ENCODE results near the gene GTF3C2. TPM values are rescaled to one million over a fixed set of nuclear protein-coding genes. Genes with fewer than 3 reads are reported as not detected.

Gene GTF3C2
- polyA plus RNA-seq, 2 of the 4 experiments (the other 2 are of a cell fraction) = 75.4 to 101 TPM

DNA sequence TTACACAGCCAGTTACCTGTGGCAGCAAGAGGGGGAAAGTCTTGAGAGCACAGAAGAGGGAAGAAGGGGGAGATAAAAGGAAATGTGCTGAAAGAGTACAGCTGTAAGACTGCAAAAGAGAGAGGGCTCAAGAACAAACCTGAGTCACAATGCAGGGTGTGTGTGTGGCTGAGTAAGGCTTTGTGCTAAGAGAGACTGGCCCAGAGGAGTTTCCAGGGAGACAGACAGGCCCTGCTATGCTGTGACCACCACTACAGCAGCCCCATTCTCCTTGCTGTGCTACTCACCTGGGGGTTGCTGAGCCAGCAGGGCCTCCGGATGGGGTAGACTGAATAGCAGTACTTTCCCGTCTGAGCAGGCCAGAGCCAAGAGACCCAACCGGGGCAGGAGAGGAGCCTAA, 21.3 kb downstream of the GTF3C2 start:
- no peak for TF ChIP-seq POLR2A (IDR thresholded peaks at IDR 0.05; ENCODE audit: low read length)
- TF ChIP-seq, protein P1, sequence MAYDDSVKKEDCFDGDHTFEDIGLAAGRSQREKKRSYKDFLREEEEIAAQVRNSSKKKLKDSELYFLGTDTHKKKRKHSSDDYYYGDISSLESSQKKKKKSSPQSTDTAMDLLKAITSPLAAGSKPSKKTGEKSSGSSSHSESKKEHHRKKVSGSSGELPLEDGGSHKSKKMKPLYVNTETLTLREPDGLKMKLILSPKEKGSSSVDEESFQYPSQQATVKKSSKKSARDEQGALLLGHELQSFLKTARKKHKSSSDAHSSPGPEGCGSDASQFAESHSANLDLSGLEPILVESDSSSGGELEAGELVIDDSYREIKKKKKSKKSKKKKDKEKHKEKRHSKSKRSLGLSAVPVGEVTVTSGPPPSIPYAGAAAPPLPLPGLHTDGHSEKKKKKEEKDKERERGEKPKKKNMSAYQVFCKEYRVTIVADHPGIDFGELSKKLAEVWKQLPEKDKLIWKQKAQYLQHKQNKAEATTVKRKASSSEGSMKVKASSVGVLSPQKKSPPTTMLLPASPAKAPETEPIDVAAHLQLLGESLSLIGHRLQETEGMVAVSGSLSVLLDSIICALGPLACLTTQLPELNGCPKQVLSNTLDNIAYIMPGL (CRISPR knock-in tag; IDR thresholded peaks at IDR 0.05; ENCODE audit: borderline replicate concordance) = no peak
- TF ChIP-seq JUN (IDR thresholded peaks at IDR 0.05) = no peak
- no peak for TF ChIP-seq POLR2AphosphoS2 (conservative IDR thresholded peaks at IDR 0.05; ENCODE audit: low read length)
- TF ChIP-seq JUNB (IDR thresholded peaks at IDR 0.05) = no peak
- no peak for TF ChIP-seq ZC3H11A (IDR thresholded peaks at IDR 0.05)
- TF ChIP-seq RAD21 (conservative IDR thresholded peaks at IDR 0.05 in 1 of 2, IDR thresholded peaks at IDR 0.05 in 1 of 2) = no peak
- TF ChIP-seq, protein P2, sequence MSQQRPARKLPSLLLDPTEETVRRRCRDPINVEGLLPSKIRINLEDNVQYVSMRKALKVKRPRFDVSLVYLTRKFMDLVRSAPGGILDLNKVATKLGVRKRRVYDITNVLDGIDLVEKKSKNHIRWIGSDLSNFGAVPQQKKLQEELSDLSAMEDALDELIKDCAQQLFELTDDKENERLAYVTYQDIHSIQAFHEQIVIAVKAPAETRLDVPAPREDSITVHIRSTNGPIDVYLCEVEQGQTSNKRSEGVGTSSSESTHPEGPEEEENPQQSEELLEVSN (IDR thresholded peaks at IDR 0.05; ENCODE audit: borderline replicate concordance, low read depth) = no peak
- no peak for TF ChIP-seq NFE2L2 (conservative IDR thresholded peaks at IDR 0.05; ENCODE audit: low read length)
- no peak for TF ChIP-seq NR3C1 (IDR thresholded peaks at IDR 0.05)
- no peak for TF ChIP-seq HOXB5 (CRISPR knock-in tag; IDR thresholded peaks at IDR 0.05)
- no peak for TF ChIP-seq RNF2 (IDR thresholded peaks at IDR 0.05; ENCODE audit: borderline replicate concordance, low read depth)
- no peak overlapping the region for H3K4me2 ChIP-seq
- CTCF ChIA-PET = interaction anchor here (0.6 to 5.6 kb wide), 4 partner anchors 8 to 138 kb away, joined by 3 to 25 read pairs (median 4); partner anchors contain the start of genes EIF2B4 and SNX17
- WGBS (ENCODE audit: missing lambda C conversion rate) = 92% methylated on average over 3 of the region's 3 CpGs
- no peaks in the 10 kb centered on the region for H3K9me3 ChIP-seq
- H3K4me1 ChIP-seq = no peaks in the 10 kb centered on the region
- FAIRE-seq (no peak), DNase-seq (ENCODE audit: low read depth in 1 of 2, low spot score in 1 of 2) (no peak), ATAC-seq (peak; percentile 16 to 50; a peak in 4 of 6 replicates)
- H3K27ac ChIP-seq = no peak overlapping the region
- POLR2A ChIA-PET = no interaction called here
- H3K4me3 ChIP-seq = no peak overlapping the region

DNA sequence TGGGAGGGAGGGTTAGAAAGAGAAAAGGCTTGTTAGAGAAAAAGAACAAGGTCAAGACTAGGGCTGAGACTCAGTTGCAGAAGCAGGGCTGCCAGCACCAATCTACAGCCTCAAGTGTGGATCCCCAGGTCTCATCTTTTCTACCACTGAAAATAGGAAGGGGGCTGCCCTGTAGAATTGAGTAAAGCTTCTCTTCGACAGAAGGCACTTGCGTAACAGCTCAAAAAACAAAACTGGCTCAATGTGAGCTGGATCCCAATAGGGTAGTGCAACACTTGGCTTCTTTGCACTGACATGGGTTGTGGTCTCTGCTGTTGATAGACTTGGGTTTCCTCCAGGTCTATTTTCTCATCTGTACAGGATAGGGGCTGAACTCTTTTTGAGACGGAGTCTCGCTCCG, 31.8 kb downstream of the GTF3C2 start:
- Histone ChIP-seq H3K4me1 (peaks cover 31% of the 10 kb centered on the region), H3K4me3 (no peak overlapping the region), H3K4me2 (no peak overlapping the region), H3K27ac (no peak overlapping the region), H3K9me3 (no peaks in the 10 kb centered on the region)
- FAIRE-seq (no peak), ATAC-seq (no peak), DNase-seq (ENCODE audit: low read depth in 1 of 2, low spot score in 1 of 2) (no peak)
- ChIA-PET CTCF (interaction anchor here (0.8 to 3.1 kb wide), 5 partner anchors 12 to 47 kb away, joined by 3 to 10 read pairs (median 4); partner anchors contain the start of gene SNX17), POLR2A (no interaction called here)
- 95% methylated on average over 5 of the region's 5 CpGs for WGBS (ENCODE audit: missing lambda C conversion rate)
- no peak for TF ChIP-seq MAZ (IDR thresholded peaks at IDR 0.05; ENCODE audit: borderline replicate concordance, low read depth, low read length)
- TF ChIP-seq ZC3H11A (IDR thresholded peaks at IDR 0.05) = no peak
- peak in 1 of 2 experiments; percentile 37; a peak in 1 of 4 replicates for TF ChIP-seq CEBPB (IDR thresholded peaks at IDR 0.05)
- no peak for TF ChIP-seq RCOR1 (IDR thresholded peaks at IDR 0.05; ENCODE audit: low read depth, low read length)
- no peak for TF ChIP-seq TP53 (CRISPR knock-in tag; IDR thresholded peaks at IDR 0.05)
- no peak for TF ChIP-seq POLR2A (IDR thresholded peaks at IDR 0.05; ENCODE audit: low read length)

DNA sequence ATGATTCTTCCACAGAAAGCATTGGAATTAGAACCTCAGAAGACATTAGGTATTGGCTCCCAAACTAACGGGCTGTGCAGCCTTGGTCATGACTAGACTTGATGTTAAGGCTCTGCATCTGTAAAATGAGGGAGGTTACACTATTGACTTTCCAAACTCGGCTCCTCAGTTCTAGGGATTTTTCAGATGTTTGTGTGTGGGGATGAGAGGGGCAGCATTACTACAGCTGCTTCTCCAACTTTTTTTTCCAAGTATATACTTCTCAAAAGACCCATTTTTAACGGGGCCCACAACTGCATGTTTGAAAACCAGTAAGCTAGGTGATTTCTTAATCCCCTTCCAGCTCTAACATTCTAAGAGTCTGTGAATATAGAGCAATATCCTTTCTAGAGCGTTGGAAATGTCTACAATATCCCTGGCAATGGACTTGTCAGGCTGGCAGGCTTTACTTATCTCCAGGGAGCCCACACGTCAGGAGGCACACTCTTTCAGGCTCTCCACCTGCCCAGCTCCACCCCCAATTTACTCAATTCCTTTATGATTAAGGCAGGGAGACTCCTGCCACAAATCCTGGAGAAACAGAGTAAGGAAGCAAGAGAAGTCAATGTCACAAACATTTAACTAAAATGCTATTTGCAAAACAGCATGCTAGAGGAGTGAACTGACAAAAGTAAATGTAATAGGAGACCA, 32.8 kb downstream of the GTF3C2 start:
- H3K4me3 ChIP-seq = peak overlapping the region; percentile 58
- ATAC-seq = peak in 1 of 2 experiments; percentile 0; a peak in 1 of 6 replicates

More for the DNA sequence above, 32.8 kb downstream of the GTF3C2 start:
- peak overlapping the region; percentile 93 to 99 for H3K27ac ChIP-seq
- no peak for TF ChIP-seq FOSL2 (IDR thresholded peaks at IDR 0.05)
- no peak for TF ChIP-seq FOSL2 (CRISPR knock-in tag; IDR thresholded peaks at IDR 0.05)
- TF ChIP-seq KDM5A (IDR thresholded peaks at IDR 0.05) = no peak
- TF ChIP-seq FOSB (CRISPR knock-in tag; IDR thresholded peaks at IDR 0.05) = no peak
- peak; percentile 60; the same call in 1 of the 2 replicates for TF ChIP-seq HOXA7 (CRISPR knock-in tag; IDR thresholded peaks at IDR 0.05)
- ChIA-PET CTCF (interaction anchor here (0.7 to 12.8 kb wide), 10 partner anchors 14 to 252 kb away, joined by 3 to 171 read pairs (median 4); partner anchors contain the start of genes EIF2B4 and SNX17), POLR2A (interaction anchor here (1.0 kb wide), 1 partner anchor 45 kb away, joined by 3 read pairs; no protein-coding TSS in a partner anchor)
- FAIRE-seq = no peak
- H3K4me2 ChIP-seq = peak overlapping the region; percentile 82
- H3K4me1 ChIP-seq = peaks cover 31% of the 10 kb centered on the region
- H3K9me3 ChIP-seq = no peaks in the 10 kb centered on the region
- 12% methylated on average over 5 of the region's 5 CpGs for WGBS (ENCODE audit: missing lambda C conversion rate)
- no peak for DNase-seq (ENCODE audit: low read depth in 1 of 2, low spot score in 1 of 2)

Measured in A549 (cell line).